Fibroblast of skin of left quadriceps (primary cell): ENCODE data around the gene HYAL3.

Experiments used
- DNase-seq, 2 experiments: peaks; one replicate each; pipeline ENCODE4 v3.0.0-alpha.2; 2013; ENCODE audit warnings: low read depth in 2 of 2

HYAL3 gene

GRCh38 chr3:50330330-50330729 is 31.1 kb upstream of the HYAL3 start:
- DNase-seq, result no peak

DNA sequence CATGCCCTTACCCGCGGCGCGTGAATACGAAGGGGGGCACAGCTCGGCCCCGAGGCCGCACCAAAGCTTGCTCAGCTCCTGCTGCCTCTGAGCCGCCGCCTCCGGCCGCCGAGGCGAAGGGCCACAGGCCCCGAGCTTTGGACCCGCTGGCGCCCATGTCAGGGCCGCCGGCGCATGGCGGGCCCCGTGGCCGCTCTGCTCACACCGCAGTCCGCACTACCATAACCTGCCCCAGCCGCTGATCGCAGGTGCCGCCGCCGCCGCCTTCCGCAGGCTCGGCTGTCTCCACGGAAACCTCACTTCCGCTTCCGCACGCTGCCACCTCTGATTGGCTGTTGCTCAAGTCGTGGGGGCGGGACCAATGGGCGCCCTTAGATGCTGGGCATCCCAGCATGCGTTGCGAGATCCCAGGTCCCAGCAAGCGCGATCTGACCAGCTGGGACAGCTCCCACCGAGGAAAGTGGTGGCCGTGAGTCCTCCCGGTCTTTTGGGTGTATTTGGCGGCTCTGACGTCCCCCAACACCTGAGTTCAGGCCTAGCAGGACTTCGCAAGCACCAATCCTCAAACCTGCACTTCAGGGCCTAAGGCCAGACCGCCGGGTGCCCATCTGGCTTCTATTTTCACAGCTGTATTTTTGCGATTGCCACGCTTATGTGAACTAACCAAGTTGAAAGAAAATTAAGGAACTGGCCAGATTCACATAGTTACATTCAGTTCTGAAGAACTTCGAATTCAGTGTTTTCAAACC is 28.9 kb upstream of the HYAL3 start, which contains the start of gene TUSC2:
TSS of gene TUSC2 (minus strand) at position 281 of the 749 bp plus-strand sequence. CDS start at position 157, 124 bp downstream.
- peak; percentile 84 to 86 for DNase-seq

DNA sequence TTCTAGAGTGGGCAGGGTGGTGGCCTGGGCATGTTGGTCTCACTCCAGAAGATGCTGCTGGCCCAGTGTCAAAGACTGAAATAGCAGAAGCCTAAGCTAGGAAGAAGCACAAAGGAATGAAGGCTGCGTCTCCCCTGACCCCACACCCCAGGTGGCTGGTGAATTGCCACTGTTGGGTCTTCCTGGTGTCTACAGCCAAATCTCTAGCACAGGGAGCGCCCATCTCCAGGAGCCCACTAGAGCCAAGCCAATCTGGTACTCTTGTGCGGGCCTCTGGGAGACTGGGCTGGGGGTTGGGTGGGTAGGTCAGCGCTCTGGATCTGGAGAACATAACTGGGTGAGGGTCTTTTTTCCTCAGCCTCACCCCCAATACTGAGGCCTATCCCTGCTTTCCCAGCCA is 27.9 kb upstream of the HYAL3 start:
- no peak for DNase-seq

DNA sequence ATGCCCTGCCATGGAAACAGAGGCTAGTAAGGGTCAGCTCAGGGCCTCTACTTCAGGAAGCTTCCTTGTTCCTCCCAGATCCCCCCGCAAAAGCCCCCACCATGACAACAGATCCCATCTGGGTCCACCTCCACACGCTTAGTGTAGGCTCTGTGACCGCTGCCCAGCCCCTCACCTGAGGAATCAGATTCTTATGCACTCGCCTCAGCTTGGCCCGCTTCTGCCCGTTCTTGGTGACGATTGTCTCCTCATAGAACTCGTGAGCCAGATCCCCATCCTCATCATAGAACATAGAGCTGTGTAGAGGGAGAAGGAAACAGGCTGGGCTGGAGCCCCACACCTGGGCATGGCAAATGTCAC is 27.0 kb upstream of the HYAL3 start:
- DNase-seq, result no peak

- no peak for DNase-seq
Observed at GRCh38 chr3:50325497-50326181, 26.4 kb upstream of the HYAL3 start.

DNA sequence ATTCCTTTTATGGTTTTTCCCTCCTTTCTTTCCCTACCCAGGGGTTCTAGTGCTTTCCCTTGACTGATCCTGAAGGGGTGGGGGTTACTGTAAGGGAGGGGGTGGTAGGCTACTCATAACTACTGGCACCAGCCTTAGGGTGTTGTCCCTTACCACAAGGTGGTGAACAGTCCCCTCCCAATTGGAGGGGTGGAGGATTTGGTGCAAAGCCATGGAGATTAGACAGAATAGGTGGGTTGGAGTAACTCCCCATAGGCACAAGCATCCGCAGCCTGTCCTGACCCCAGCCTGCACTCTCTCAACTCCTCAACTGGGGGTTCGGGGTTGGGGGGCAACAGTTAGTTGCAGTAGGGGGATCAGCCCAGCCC is 25.9 kb upstream of the HYAL3 start:
- no peak for DNase-seq

DNA sequence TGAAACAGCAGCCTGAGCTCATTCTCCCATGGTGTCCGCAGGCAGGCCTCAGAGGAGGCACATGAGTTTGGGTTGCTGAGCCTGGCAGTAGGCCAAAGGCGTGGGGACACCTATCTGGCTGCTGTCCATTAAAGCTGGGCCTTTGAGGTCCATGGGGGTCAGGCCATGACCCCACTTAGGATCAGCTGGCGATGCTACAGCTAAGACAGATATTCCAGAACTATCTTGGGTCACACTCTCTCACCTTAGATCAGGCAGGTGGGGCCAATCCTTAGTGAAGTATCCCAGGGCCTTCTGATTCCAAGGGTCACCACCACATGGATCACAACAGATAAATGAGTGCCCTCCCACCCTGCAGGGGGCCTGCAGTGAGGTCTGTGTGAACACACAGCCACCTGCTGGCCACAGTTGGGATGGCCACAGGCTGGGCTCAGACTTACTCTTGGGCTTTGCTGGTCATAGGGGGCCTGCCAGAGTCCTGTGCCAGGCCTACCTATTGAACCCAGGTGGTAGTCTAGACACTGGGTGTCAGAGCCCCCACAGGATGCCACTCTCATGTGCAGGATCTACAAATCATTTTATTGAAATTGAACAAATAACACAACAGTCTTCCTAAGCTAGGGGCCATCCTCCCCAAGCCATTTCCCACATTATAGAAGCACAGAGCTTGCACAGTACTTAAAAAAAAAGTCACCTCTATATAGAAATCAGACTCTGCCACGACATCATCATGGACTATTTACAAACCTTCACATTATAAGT is 25.3 kb upstream of the HYAL3 start:
- DNase-seq, result no peak

GRCh38 chr3:50323614-50324199 is 24.5 kb upstream of the HYAL3 start:
- no peak for DNase-seq

- DNase-seq, result no peak
Observed at GRCh38 chr3:50323092-50323600, 23.9 kb upstream of the HYAL3 start.

DNA sequence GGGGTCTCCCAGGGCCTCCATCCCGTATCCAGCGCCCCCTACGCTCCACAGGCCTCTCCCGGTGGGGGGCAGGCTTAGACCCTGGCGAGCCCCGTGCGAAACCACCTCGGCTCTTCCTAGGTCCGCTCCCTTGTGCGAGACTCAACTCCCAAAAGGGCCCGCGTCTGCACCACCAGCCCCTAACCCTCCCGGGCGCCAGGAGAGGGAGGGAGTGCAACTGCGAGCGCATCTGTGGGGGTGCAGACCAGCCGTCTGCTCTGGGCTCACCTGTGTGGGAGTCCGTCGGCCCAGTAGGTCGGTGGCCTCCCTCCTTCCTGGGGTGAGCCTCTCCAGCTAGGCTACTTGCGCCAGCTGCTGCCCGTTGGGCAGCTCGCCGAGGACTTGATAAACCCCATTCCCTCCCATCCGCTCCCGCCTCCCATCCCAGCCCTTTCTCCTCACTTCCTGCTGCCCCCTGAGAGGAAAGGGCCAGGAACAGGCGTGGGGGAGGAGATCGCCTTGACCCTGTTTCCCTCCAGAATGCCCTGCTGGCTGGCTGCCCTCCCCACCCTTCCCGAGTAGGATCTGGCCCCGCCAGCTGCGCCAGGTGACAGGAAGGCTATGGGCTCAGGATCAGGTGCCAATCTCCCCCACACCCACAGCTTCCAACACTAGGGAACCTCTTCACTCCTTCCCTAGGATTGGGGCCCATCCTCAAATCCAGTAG is 23.3 kb upstream of the HYAL3 start, which contains the start of gene HYAL2:
TSS of gene HYAL2 (minus strand) at position 360 of the 706 bp plus-strand sequence. CDS start 2,256 bp downstream, outside the sequence.
- DNase-seq, result no peak

DNA sequence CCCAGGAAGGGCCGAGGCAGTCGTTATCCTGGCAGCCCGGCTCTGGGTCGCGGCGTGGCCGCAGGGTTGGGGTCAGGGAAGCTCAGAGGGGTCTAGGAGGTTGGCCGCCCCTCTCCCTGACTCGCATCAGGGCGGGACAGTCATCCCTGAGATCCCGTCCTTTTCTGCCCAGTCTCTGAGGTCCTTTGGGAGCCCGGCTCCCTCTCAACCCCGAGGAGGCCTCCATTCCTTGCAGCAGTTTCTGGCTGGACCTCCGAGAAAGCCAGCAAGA is 22.8 kb upstream of the HYAL3 start:
- no peak for DNase-seq

DNA sequence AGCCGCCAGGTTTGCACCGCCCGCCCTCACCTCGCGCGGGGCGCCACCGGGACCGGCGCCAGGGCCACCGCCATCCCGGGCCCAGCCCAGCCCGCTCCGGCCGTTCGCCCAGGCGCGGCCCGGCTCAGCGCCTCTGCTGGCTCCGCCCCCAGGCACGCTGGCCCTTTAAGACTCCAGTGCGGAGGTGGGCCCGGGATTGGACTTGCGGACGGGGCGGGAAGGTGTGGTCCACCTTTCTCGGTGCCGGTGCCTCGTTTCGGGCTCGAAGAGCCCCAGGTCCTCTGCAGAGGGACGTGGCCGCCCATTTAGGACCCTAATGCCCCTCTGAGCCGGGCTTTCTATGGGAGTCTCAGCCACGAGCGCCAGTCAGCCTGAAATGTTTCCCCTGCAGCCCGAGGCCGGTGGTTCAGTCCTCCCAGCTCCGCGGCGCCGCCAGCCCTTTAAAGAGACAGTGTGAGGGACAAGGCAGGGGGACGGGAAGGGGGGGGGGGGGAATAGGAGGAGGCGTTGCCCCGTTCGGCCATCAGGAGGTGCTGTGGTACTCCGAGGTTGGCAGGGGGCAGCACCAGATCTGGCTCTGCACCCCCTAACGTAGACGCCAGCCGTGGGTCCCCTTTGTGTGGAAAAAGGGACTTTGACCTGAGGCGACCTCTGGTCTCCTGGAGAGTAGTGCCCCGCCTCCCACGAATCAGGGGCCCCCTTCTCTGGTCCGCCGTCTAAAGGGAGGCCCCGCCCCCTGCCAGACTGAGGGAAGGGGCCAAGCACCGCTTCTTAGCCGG is 22.3 kb upstream of the HYAL3 start:
- DNase-seq, result peak; percentile 75 to 78

DNA sequence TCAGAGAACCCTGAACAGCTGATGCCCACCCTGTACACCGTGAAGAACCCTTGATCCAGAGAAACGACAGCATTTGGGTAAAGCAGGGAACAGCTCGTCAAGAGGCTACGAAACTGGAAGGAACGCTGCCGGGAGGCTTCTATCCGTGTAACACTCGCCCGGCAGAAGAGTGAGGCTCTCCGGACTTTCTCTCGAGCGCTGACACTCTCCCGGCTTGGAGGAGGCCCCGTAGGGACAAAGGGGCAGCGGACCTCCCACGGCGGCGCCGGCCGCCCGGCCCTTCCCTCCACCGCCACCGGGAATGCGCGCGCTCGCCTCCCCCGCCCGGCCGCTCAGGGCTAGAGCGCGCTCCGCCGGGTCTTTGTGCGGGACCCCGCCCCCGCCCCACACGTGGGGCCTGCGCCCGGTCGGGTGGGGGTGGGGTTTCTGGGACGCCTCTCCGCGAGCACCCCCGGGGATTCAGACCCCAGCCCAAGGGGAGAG is 21.7 kb upstream of the HYAL3 start:
- no peak for DNase-seq

DNA sequence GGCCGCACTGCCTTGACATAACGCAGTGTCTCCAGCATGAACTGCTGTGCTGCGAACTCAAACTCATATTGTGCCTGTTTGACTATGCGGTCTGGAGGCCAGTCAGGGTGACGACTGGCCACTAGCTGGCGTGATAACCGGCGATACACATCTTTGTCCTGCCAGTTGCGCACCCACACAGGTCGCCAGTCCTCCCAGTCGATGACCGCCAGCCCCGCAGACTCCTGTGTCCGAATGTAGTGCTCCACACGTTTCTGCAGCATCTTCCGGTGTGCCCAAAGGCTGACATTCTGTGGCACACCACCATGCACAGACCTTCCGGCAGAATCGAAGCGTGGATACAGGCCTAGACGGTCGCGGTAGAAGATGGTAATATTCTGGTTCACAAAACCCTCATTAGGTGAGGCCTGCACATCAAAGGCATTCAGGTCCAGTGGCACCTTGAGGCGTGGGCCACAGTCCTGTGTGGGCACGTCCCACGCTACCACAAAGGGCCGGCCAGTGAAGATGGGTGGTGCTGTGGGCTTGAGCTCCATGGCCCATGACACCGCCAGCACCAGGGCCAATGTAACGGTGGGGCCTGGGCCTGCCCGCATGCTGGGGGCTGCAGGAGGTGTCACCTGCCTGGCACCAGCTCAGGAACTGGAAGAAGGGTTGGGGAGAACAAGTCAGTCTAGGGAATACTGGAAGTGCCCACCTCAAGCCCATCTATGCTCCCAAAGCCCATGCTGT is 20.9 kb upstream of the HYAL3 start:
- no peak for DNase-seq

GRCh38 chr3:50319181-50319893 is 20.1 kb upstream of the HYAL3 start:
- no peak for DNase-seq

- no peak for DNase-seq
Observed at GRCh38 chr3:50318615-50319014, 19.4 kb upstream of the HYAL3 start.

GRCh38 chr3:50318163-50318562 is 19.0 kb upstream of the HYAL3 start:
- DNase-seq, result no peak

- DNase-seq, result no peak
Observed at GRCh38 chr3:50317300-50317699, 18.1 kb upstream of the HYAL3 start.

DNA sequence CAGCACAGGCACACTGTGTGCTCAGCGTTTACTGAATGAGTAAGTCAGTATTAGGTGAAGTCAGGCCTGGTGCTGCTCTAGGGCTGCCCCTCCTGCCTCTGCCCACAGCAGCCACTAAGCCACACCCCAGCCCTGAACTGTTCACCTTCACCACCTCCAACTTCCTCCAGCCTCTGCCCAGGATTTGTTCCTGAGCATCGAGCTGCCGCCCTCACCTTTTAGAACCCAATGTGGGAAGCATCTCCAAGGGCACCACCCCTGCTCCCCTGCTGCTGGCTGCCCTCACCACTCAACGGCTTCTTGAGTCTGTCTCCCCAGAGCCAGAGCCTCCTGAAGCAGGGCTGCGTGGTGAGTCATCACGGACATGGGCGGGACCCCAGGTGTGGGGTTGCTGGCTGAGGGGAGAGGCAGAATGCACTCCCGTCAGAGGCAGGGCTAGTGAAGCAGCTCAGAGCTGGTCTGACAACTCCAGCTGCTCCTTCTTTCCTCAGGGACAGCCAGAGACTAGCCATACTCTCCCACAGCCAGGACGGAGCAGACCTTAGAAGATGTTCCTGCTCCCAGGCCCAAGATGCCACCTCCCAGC is 17.5 kb upstream of the HYAL3 start:
- no peak for DNase-seq
